ENCODE data around the gene TRMT2A.

Gene TRMT2A

DNA sequence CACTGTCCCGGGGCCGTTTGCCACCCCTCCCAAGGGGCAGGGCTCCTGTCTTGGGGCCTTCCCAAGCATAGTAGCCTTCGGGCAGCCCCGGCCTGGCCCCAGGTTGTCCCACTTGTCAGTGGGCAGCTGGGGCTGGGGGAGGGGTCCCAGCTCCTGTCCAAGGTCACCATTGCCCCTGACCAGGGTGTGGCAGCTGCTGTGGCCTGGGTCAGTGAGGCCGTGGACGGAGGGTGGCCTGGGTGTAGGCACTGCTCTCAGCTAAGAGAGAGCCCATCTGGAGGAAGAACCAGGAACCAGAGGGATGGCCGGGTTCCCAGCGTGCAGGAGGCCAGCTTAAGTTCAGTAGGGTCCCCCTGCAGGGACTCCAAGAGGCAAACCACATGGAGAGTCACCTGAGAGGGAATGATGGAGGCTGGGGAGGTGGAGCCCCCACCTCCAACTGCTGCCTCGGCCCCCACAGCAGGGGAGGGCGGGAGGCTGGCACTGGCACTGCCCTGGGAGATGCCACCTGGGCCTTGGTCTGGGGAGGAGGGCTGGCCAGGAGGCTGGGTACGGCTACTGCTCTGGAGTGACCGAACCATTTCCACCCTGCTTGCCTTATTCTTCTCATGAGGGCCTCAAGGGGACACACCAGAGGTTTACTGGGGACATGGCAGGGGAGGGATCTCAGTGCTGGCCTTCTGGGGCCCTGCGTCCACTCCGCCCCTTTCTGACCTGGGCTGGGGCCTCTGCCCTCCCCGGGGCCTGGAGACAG lies 40.6 kb upstream of the TRMT2A start:
- TF ChIP-seq POLR2AphosphoS5 (IDR thresholded peaks at IDR 0.05; ENCODE audit: low read depth, low read length) (no peak), POU2F2 (IDR thresholded peaks at IDR 0.05; ENCODE audit: low read depth, low read length) (no peak), SPI1 (IDR thresholded peaks at IDR 0.05; ENCODE audit: low read depth, low read length) (no peak), PAX5 (IDR thresholded peaks at IDR 0.05; ENCODE audit: insufficient read depth, low read length, severe bottlenecking) (no peak), POLR2A (IDR thresholded peaks at IDR 0.05; ENCODE audit: low read depth, low read length) (no peak), TAF1 (IDR thresholded peaks at IDR 0.05; ENCODE audit: low read depth, low read length) (no peak)
- DNase-seq (ENCODE audit: insufficient read length, low spot score), result no peak
- FAIRE-seq, result no peak

DNA sequence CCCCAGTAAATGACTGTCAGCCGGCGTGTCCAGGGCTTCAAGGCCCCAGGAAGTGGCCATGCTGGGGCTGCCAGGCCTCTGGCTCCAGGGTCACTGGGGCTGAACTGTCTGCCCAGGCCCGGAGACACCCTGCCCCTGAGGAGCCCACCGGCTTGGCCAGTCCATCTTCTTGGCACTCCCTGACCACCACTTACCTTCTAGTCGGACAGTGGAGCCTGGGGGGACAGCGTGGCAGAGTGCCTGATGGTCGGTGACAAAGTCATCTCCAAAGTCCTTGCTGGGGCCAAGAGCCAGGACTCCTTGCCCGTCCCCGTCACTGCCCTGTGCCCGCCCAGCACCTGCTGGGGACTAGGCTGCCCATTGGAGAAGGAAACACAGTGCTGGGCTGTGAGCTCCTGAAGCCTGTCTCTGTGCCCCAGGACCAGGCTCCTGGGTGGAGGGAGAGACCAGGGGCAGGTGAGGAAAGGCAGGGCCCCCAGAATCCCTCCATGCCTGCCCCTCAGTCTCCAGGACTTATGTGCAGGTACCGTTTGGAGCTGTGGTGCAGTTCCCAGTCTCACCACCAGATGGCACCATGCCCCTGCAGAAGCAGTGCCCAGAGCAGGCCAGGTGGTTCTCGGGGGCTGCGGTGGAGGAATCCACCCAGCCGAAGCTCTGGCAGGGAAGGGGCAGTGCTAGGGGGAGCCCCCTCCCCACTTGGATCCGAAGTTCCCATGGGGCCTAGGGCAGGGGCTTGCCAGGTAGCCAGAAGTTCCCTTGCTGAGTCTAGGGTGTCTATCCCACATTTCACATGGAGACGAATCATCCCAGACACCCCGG lies 39.8 kb upstream of the TRMT2A start:
- FAIRE-seq, result peak; percentile 95

DNA sequence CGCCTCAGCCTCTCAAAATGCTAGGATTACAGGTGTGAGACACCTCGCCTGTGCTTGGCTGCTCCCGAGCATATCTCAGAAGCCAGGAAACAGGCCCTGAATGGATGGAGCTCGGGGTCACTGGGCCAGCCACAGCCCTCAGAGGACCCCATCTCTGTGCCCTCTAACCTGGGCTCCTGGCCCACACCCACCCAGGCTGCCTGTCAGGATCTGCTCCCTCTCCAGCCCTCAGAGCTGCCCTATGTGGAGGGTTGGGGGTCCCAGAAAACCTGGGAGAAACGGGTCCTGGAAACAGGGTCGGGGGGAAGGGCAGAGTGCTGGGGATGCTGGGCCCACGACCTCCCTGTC lies 39.0 kb upstream of the TRMT2A start:
- DNase-seq (ENCODE audit: insufficient read length, low spot score) (no peak), FAIRE-seq (no peak)
- no peak for TF ChIP-seq SPI1 (IDR thresholded peaks at IDR 0.05; ENCODE audit: low read depth, low read length)
- TF ChIP-seq POLR2AphosphoS5 (IDR thresholded peaks at IDR 0.05; ENCODE audit: low read depth, low read length), result no peak
- TF ChIP-seq POLR2A (IDR thresholded peaks at IDR 0.05; ENCODE audit: low read depth, low read length), result no peak
- no peak for TF ChIP-seq TAF1 (IDR thresholded peaks at IDR 0.05; ENCODE audit: low read depth, low read length)
- TF ChIP-seq POU2F2 (IDR thresholded peaks at IDR 0.05; ENCODE audit: low read depth, low read length), result no peak
- TF ChIP-seq PAX5 (IDR thresholded peaks at IDR 0.05; ENCODE audit: insufficient read depth, low read length, severe bottlenecking), result no peak

More for the DNA sequence above, 39.8 kb upstream of the TRMT2A start:
- TF ChIP-seq TAF1 (IDR thresholded peaks at IDR 0.05; ENCODE audit: low read depth, low read length), result no peak
- TF ChIP-seq POLR2AphosphoS5 (IDR thresholded peaks at IDR 0.05; ENCODE audit: low read depth, low read length), result no peak
- TF ChIP-seq SPI1 (IDR thresholded peaks at IDR 0.05; ENCODE audit: low read depth, low read length), result no peak
- TF ChIP-seq POU2F2 (IDR thresholded peaks at IDR 0.05; ENCODE audit: low read depth, low read length), result no peak
- TF ChIP-seq POLR2A (IDR thresholded peaks at IDR 0.05; ENCODE audit: low read depth, low read length), result no peak
- DNase-seq (ENCODE audit: insufficient read length, low spot score), result peak; percentile 98

DNA sequence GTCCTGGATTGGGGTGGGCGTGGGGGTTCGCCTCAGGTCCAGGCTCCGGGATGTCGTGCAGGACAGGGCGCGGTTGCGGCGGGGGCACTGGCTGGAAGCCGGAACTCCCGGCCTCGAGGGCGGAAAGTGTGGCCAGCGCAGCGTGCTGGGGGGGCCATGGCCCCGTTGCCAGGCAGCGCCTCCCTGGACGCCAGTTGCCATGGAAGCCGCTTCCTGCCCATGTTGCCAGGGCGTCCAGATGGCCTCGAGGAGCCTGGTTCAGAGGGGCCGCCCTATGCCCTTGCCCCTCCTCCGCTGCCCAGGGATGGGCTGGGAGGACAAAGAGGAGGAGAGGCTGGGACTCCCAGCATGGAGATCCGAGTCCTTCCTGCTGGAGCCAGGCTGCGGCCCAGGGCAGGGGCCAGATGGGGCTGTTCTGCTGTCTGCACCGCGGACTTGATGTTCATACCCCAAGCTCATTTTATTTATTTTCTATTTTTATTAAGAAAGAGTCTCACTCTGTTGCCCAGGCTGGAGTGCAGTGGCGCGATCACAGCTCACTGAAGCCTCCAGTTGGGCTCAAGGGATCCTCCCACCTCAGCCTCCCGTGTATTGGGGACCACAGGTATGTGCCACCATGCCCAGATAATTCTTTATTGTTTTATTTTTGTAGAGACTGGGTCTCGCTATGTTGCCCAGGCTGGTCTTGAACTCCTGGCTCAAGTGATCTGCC lies 38.5 kb upstream of the TRMT2A start:
- FAIRE-seq (no peak), DNase-seq (ENCODE audit: insufficient read length, low spot score) (no peak)
- TF ChIP-seq POU2F2 (IDR thresholded peaks at IDR 0.05; ENCODE audit: low read depth, low read length) (no peak), POLR2A (IDR thresholded peaks at IDR 0.05; ENCODE audit: low read depth, low read length) (no peak), POLR2AphosphoS5 (IDR thresholded peaks at IDR 0.05; ENCODE audit: low read depth, low read length) (no peak), TAF1 (IDR thresholded peaks at IDR 0.05; ENCODE audit: low read depth, low read length) (no peak), PAX5 (IDR thresholded peaks at IDR 0.05; ENCODE audit: insufficient read depth, low read length, severe bottlenecking) (no peak), SPI1 (IDR thresholded peaks at IDR 0.05; ENCODE audit: low read depth, low read length) (no peak)

DNA sequence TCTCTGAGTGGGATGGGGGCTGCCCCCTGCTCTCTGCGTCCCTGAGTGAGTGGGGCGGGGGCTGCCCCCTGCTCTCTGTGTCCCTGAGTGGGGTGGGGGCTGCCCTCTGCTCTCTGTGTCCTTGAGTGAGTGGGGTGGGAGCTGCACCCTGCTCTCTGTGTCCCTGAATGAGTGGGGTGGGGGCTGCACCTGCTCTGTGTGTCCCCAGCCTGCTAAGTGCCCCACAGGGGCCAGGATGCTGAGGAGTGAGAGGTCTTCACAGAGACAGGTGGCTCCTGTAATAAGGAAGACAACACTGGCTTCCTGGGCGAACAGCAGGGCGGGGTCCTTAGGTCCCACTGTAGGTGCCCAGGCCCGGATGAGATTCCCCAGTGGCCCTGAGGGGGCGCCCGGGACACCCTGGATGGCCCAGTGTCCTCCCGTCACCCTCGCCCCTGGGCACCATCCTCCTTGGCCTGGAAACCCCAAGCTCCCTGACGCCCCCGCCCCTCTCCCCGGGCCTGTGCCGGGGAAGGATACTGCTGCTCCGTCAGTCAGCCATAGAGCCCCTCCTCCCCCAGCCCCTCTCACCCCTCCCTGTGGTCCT lies 37.7 kb upstream of the TRMT2A start:
- no peak for TF ChIP-seq POU2F2 (IDR thresholded peaks at IDR 0.05; ENCODE audit: low read depth, low read length)
- no peak for TF ChIP-seq POLR2AphosphoS5 (IDR thresholded peaks at IDR 0.05; ENCODE audit: low read depth, low read length)
- no peak for TF ChIP-seq POLR2A (IDR thresholded peaks at IDR 0.05; ENCODE audit: low read depth, low read length)
- FAIRE-seq, result no peak
- DNase-seq (ENCODE audit: insufficient read length, low spot score), result no peak

DNA sequence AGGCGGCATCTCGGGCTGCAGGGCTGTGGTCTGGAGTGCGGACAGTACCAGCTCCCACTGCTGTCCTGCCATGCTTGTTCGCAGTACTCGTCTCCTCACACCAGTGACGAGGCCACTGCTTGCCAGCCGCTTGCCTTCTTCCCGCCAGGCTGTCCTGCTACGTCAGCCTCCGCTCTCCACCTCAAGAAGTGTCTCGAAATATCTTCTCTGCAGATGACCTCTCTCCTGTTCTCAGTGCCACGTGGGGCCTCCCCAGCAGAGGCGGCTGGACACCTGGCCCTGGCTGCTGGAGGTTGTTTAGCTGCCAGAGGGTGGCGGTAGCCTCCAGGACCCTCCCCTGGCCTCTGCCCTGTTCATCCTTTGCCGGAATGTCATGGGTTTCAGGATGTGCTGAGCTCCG lies 36.9 kb upstream of the TRMT2A start:
- TF ChIP-seq PAX5 (IDR thresholded peaks at IDR 0.05; ENCODE audit: insufficient read depth, low read length, severe bottlenecking), result no peak
- TF ChIP-seq POLR2AphosphoS5 (IDR thresholded peaks at IDR 0.05; ENCODE audit: low read depth, low read length), result no peak
- no peak for TF ChIP-seq SPI1 (IDR thresholded peaks at IDR 0.05; ENCODE audit: low read depth, low read length)
- no peak for TF ChIP-seq TAF1 (IDR thresholded peaks at IDR 0.05; ENCODE audit: low read depth, low read length)
- TF ChIP-seq POU2F2 (IDR thresholded peaks at IDR 0.05; ENCODE audit: low read depth, low read length), result no peak
- TF ChIP-seq POLR2A (IDR thresholded peaks at IDR 0.05; ENCODE audit: low read depth, low read length), result no peak
- FAIRE-seq (no peak), DNase-seq (ENCODE audit: insufficient read length, low spot score) (no peak)

DNA sequence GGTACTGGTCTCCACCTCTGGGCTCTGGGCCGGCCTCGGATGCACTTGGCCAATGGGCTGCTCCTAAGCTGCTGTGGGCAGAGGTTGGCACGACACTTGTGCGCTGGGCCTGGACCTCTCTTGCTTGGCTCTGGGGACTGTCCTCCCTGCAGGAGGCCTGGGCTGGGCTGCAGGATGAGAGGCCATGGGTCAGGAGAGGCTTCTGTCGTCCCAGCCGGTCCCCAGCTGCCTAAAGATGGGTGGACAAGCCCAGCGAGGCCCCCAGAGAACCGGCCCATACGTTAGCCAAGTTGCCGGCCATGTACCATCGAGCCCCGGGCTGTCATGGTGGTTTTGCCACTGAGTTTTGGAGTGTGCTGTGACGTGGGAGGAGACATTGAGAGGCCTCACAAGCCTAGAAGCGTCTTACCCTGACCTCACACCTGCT lies 35.5 kb upstream of the TRMT2A start:
- FAIRE-seq (no peak), DNase-seq (ENCODE audit: insufficient read length, low spot score) (no peak)
- no peak for TF ChIP-seq POLR2AphosphoS5 (IDR thresholded peaks at IDR 0.05; ENCODE audit: low read depth, low read length)
- TF ChIP-seq TAF1 (IDR thresholded peaks at IDR 0.05; ENCODE audit: low read depth, low read length), result no peak
- no peak for TF ChIP-seq SPI1 (IDR thresholded peaks at IDR 0.05; ENCODE audit: low read depth, low read length)
- no peak for TF ChIP-seq POU2F2 (IDR thresholded peaks at IDR 0.05; ENCODE audit: low read depth, low read length)
- TF ChIP-seq PAX5 (IDR thresholded peaks at IDR 0.05; ENCODE audit: insufficient read depth, low read length, severe bottlenecking), result no peak
- TF ChIP-seq POLR2A (IDR thresholded peaks at IDR 0.05; ENCODE audit: low read depth, low read length), result no peak

DNA sequence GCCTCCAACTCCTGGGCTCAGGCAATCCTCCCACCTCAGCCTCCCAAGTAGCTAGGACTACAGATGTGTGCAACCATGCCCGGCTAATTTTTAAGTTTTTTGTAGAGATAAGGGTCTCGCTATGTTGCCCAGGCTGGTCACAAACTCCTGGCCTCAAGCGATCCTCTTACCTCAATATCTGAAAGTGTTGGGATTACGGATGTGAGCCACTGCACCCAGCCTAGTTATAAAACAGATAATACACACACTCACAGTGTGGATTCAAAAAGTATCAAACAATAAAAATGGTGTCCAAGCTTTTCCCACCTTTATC lies 34.2 kb upstream of the TRMT2A start:
- DNase-seq (ENCODE audit: insufficient read length, low spot score) (no peak), FAIRE-seq (no peak)
- TF ChIP-seq PAX5 (IDR thresholded peaks at IDR 0.05; ENCODE audit: insufficient read depth, low read length, severe bottlenecking) (no peak), SPI1 (IDR thresholded peaks at IDR 0.05; ENCODE audit: low read depth, low read length) (no peak), TAF1 (IDR thresholded peaks at IDR 0.05; ENCODE audit: low read depth, low read length) (no peak), POU2F2 (IDR thresholded peaks at IDR 0.05; ENCODE audit: low read depth, low read length) (no peak), POLR2A (IDR thresholded peaks at IDR 0.05; ENCODE audit: low read depth, low read length) (no peak), POLR2AphosphoS5 (IDR thresholded peaks at IDR 0.05; ENCODE audit: low read depth, low read length) (no peak)

Data from GM12891 (cell line).